H54 (cell line): ENCODE data around the gene MYO3B.

Source experiments
- DNase-seq: peaks from one replicate; pipeline ENCODE4 v3.0.0; 2011; ENCODE audit warnings: low spot score, mixed read lengths; ENCODE audit not compliant: insufficient read length
- FAIRE-seq: peaks from 3 replicates; lab custom pipeline; 2011; peaks lifted over from hg19 to GRCh38; lab: Jason Lieb, UNC
- POLR2A ChIP-seq: IDR thresholded peaks from 2 replicates; pipeline ENCODE4 v1.6.1; 2011; ENCODE audit warnings: low read depth, mild to moderate bottlenecking, low read length

Gene MYO3B

DNA sequence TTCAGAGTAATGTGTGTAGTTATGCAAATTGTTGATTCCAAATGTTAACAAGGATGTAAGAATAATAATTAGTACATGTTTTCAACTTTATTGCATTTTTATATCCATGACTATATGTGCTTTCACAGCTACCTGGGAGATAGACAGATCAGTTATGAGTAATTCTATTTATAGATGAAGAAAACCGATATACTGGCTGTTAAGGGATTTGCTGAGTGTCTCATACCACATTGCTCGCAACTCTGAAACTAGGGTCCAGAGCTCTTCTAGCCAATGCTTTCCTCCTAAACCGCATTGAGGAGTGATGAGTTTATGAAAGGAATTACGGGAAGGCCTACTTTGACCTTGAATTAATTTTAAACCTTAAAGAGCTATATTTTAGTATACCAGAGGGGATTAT lies 202.3 kb downstream of the MYO3B start:
- FAIRE-seq, result no peak
- TF ChIP-seq POLR2A, result no peak
- no peak for DNase-seq

GRCh38 chr2:170381678-170382077 lies 203.7 kb downstream of the MYO3B start:
- no peak for DNase-seq
- no peak for FAIRE-seq
- no peak for TF ChIP-seq POLR2A

DNA sequence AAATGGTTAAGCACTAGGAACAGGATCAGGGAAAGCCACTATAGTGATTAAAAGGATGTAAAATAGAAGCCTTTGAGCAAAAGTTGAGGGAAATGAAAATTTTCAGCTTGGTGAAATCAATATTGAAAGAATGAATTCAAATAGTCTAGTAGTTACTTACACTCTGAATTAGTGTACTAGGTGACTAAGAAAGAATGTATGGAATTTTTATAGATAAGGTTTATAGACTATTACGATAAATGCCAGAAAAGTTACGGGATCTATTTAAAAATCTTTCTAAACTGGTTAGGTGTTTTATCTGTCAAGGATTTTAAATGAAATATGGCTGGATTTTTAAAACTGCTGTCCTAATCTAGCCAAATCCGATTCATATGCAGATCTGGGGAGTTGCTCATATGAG lies 208.6 kb downstream of the MYO3B start:
- TF ChIP-seq POLR2A, result no peak
- no peak for FAIRE-seq
- no peak for DNase-seq

GRCh38 chr2:170391018-170391417 lies 213.1 kb downstream of the MYO3B start:
- no peak for TF ChIP-seq POLR2A
- no peak for DNase-seq
- no peak for FAIRE-seq

GRCh38 chr2:170391697-170392096 lies 213.8 kb downstream of the MYO3B start:
- DNase-seq, result no peak
- no peak for TF ChIP-seq POLR2A
- no peak for FAIRE-seq

GRCh38 chr2:170393861-170394498 lies 216.0 kb downstream of the MYO3B start:
- TF ChIP-seq POLR2A, result no peak
- FAIRE-seq, result no peak
- no peak for DNase-seq

- no peak for FAIRE-seq
- DNase-seq, result no peak
Observed at GRCh38 chr2:170394641-170395387, 216.9 kb downstream of the MYO3B start.

GRCh38 chr2:170396799-170397459 lies 219.0 kb downstream of the MYO3B start:
- no peak for TF ChIP-seq POLR2A
- FAIRE-seq (peak; percentile 30), DNase-seq (no peak)

More at GRCh38 chr2:170394641-170395387, 216.9 kb downstream of the MYO3B start:
- TF ChIP-seq POLR2A, result no peak

GRCh38 chr2:170401187-170401586 lies 223.2 kb downstream of the MYO3B start:
- DNase-seq (no peak), FAIRE-seq (no peak)
- TF ChIP-seq POLR2A, result no peak

DNA sequence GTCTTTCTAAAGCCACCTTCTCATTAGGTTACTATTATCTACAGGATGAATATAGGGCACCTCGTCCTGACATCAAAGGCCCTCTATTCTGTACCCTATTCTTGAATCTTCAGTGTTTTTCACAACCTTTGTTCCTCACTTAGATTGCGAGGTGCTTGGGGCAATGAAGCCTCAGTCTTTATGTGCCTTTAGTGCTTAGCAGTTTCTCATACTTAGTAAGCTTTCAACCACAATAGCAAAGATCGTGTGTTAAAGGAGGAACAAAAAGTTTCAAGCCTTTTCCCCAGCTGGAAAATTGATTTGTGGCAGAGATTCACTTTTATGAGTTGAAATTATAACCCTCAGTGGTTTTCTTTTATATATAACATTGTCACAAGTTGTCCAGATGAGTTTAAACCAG lies 226.9 kb downstream of the MYO3B start:
- no peak for DNase-seq
- TF ChIP-seq POLR2A, result no peak
- no peak for FAIRE-seq

DNA sequence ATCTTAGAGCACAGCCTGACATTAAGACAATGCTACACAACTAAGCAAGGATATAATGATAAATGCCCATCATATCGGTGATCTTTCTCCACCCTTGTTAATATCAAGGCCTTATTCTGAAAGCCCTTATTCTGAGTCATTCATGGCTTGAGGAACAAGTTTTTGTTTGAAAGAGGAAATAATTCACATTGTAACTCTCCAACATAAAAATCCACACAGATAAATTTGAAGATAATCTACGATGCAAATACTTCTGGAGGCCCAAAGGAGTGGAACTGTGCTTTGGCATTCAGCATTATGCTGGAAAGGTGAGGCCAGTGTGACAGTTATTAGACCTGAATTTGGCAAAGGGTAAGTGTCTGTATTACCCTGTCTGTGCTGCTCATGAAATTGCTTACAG lies 227.4 kb downstream of the MYO3B start:
- no peak for DNase-seq
- no peak for TF ChIP-seq POLR2A
- no peak for FAIRE-seq

DNA sequence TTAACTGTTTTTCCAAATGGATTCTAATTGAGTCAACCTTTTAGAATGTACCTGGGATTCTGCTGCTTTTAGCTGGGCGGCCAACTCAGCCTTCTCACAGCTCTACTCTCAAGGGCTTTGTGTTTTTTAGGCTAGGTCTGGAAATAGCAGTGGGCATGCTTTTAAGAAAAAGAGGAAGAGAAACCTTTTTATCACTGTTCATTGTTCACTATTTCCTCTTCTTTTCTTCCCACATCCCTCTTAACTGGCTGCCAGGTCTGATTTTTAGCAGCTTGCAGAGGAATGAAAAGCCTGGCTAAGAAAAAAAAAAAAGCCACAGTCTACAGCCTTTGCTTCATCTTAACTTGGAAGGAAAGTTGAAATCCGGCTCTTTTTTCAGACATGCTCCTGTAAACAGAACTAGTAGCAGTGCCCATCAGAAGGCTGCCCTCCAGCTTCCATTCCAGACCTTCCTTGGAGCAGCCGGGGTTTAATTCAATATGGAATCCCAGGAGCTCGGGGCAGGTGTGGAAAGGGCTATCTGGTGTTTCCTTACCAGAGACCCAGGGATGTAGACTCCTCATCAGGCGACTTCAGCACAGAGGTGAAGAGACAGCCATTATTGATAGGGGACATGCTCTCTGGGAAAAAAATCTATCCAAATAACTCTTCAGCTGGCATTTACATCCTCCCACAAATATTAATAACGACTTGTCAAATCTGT lies 230.7 kb downstream of the MYO3B start:
- no peak for TF ChIP-seq POLR2A
- no peak for DNase-seq
- FAIRE-seq, result no peak

DNA sequence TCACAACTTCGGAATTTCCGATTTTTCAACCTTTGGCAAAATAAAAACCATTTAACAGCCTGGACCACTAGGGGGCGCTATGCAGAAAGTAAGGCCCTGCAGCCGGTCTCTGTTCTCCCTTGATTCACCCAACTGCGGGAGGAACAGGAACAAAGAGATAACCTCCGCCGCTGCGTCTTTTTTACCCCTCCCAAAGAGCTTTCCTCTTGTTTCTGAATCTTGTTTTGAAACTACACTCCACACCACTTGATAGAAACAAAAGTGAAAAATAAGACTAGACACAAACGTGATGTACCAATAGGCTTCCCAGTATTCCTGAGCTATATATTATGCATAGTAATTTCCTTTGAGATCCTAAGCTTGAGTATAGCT lies 231.2 kb downstream of the MYO3B start:
- DNase-seq, result peak; percentile 21
- no peak for TF ChIP-seq POLR2A
- peak; percentile 81 for FAIRE-seq

- TF ChIP-seq POLR2A, result no peak
- DNase-seq (no peak), FAIRE-seq (no peak)
Observed at GRCh38 chr2:170411660-170412059, 233.7 kb downstream of the MYO3B start.
